Coronary artery (tissue), 2 donors: ENCODE results near the gene PHF8.
A peak's percentile ranks its signal among the peaks of the same experiment; 100 is the strongest.

ENCODE experiments used
- DNase-seq: peaks from one replicate; pipeline ENCODE4 v3.0.0-alpha.2; 2017; ENCODE audit warnings: low spot score
- H3K27ac ChIP-seq, 2 donors: fragments of 200-600 bp; sonication (generic); one replicate each; pipeline ENCODE4 v1.5.1; 2016 to 2019
- H3K4me3 ChIP-seq: fragments of 200-600 bp; sonication (generic); 2 replicates; pipeline ENCODE4 v1.5.1; 2016; ENCODE audit warnings: mild to moderate bottlenecking, moderate library complexity
- CTCF ChIP-seq: fragments of 200-600 bp; sonication (generic); IDR thresholded peaks from one replicate; pipeline ENCODE4 v1.5.1; 2019; ENCODE audit warnings: antibody characterized with exemption

The PHF8 gene

DNA sequence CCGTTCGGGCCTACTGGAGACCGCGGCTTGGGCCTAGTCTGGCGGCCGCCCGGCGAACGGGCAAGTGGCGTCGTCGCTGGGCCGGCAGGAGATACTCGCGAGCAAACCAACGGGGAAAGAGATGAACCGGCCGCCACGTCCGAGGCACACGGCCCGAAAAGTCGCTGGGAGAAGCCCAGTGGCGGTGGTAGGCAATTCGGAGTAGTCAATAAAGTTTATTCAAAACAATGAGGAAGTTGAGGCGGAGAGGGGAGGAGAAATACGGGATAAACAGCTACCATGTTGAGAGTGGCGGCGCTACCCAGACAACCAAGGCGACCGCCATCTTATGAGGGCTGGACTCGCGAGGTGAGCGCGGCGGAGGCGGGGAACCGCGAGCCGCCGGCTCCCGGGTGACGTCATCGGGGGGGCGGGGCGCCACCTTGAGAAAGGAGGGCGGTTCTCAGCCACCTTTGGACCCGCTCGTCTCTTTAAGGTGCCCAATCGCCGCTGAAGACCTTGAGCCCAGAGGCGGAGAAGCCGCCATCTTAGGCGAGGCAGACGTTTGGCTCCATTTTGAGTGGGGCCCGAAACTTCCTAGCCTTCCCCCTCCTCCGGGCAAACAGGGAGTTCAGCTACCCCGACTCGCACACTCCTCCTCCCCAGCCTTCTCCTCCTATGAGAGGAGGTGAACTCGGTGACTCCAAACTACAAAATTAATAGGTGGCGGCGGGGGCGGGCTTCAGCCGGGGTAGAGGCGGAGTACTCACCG lies at the start of gene PHF8:
TSS of gene PHF8 (minus strand) at position 348 of the 751 bp plus-strand sequence. CDS start 1,745 bp downstream, outside the sequence.
- peak within 1 kb of the TSS; percentile 82 for H3K4me3 ChIP-seq
- TF ChIP-seq CTCF, result no peak
- H3K27ac ChIP-seq, result peak within 1 kb of the TSS; percentile 85 to 94
- DNase-seq, result peak; percentile 94

GRCh38 chrX:54093571-54093970 lies 49.3 kb upstream of the PHF8 start:
- H3K4me3 ChIP-seq, result no peak overlapping the region
- DNase-seq, result no peak
- H3K27ac ChIP-seq, result no peak overlapping the region
- no peak for TF ChIP-seq CTCF

DNA sequence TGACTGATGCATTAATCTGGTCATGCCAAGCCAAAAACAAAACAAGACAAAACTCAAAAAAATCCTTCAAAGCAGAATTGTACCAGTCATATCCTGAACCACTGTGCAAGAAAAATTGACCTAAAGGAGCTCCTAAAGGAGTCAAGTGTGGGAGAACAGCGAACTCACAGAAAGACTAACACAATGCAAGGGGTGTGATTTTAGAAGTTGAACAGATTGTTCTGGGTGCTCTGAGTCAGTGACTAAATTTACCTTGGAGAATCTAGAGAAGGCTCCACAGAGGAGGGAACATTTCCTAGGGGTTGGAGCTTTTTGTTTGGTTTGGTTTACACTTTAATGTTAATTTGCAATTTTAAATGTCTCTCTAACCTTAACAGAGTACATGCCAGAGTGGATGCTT lies 48.9 kb upstream of the PHF8 start:
- DNase-seq, result no peak
- H3K4me3 ChIP-seq, result no peak overlapping the region
- no peak overlapping the region for H3K27ac ChIP-seq
- no peak for TF ChIP-seq CTCF

DNA sequence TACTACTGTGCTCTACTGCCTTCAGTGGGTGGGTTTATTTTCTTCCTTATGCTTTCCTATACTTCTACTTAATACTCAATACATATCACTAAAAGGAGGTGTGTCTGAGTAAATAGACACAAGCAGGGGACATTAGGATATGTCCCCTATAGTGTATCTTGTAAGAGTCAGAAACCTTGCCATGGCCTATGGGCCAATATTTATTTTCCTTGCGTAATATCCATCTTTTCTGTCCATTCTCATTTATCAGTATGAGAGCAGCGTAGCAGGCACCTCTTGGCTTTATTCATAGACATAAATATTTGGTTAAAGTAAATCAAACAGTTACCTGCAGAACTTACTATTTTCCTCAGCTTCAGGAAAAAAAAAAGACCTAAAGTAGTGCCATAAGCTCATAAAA lies 46.6 kb upstream of the PHF8 start:
- DNase-seq, result no peak
- H3K4me3 ChIP-seq, result no peak overlapping the region
- no peak overlapping the region for H3K27ac ChIP-seq
- TF ChIP-seq CTCF, result no peak

DNA sequence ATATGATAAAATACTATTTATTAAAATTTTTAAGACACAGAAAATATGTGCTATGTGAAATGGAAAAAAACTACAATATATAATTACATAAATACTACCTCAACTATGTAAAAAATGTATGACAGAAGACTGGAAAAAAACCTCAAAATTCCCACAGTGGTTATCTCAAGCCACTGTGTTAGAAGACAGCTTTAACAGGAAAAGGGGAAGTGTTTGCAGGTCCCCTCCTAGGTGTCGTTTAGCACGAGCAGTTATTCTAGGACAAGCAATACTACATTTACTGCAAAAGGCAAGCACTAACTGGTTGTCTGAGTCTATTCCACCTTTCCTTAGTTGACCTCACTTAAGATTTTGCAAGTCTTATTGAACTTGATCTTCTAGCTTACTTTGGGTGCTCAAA lies 44.9 kb upstream of the PHF8 start:
- no peak overlapping the region for H3K27ac ChIP-seq
- DNase-seq, result no peak
- no peak for TF ChIP-seq CTCF
- H3K4me3 ChIP-seq, result no peak overlapping the region

- H3K27ac ChIP-seq, result no peak overlapping the region
- DNase-seq, result no peak
- TF ChIP-seq CTCF, result no peak
- H3K4me3 ChIP-seq, result no peak overlapping the region
Measured at GRCh38 chrX:54087661-54088060, 43.4 kb upstream of the PHF8 start.

- Histone ChIP-seq H3K4me3 (no peak overlapping the region), H3K27ac (no peak overlapping the region)
- TF ChIP-seq CTCF, result no peak
- no peak for DNase-seq
Measured at GRCh38 chrX:54085666-54086065, 41.4 kb upstream of the PHF8 start.
